ENCODE results near the gene EED.

Gene EED

GRCh38 chr11:86248609-86249008 is 4.1 kb downstream of the EED start:
- DNase-seq = peak; percentile 23
- no peak overlapping the region for H4K5ac ChIP-seq (ENCODE audit: low read length)

GRCh38 chr11:86249307-86250098 is 5.0 kb downstream of the EED start:
- H4K5ac ChIP-seq (ENCODE audit: low read length) = no peak overlapping the region
- H2BK15ac ChIP-seq (replicated peaks; ENCODE audit: low read depth) = no peak overlapping the region
- H3K4me3 ChIP-seq (ENCODE audit: low read length) = no peak overlapping the region
- no CpG with 5 or more reads among the region's 3 CpGs for WGBS (ENCODE audit: extremely low coverage, insufficient coverage, low lambda C conversion rate)
- no peak overlapping the region for H4K8ac ChIP-seq (ENCODE audit: low read depth, low read length)
- no peak overlapping the region for H3K18ac ChIP-seq (ENCODE audit: low read length)
- H3K56ac ChIP-seq (ENCODE audit: low read length) = no peak overlapping the region
- H2BK5ac ChIP-seq (ENCODE audit: low read length) = no peak overlapping the region
- H3K4me1 ChIP-seq (ENCODE audit: control insufficient read depth, low read depth, low read length) = peaks cover 4% of the 10 kb centered on the region
- H3K27me3 ChIP-seq (ENCODE audit: insufficient read depth, low read length, poor library complexity) = no peaks in the 10 kb centered on the region
- peaks cover 39% of the 10 kb centered on the region for H3K79me2 ChIP-seq (ENCODE audit: control insufficient read depth, insufficient read depth, low read length)
- no peak overlapping the region for H3K4ac ChIP-seq (ENCODE audit: low read depth, low read length)
- no peaks in the 10 kb centered on the region for H3K36me3 ChIP-seq (ENCODE audit: control insufficient read depth, insufficient read depth, low read length)
- H3K23ac ChIP-seq (ENCODE audit: low read length) = no peak overlapping the region
- H2AK5ac ChIP-seq (ENCODE audit: low read length) = no peak overlapping the region
- H3K27ac ChIP-seq (ENCODE audit: low read depth, low read length) = no peak overlapping the region
- no peak overlapping the region for H3K4me2 ChIP-seq (ENCODE audit: low read length)
- peak; percentile 70 for DNase-seq
- peak overlapping the region; percentile 45 for H2BK120ac ChIP-seq (ENCODE audit: low read depth, low read length)
- H3K9ac ChIP-seq (ENCODE audit: low read length) = no peak overlapping the region
- peaks cover 6% of the 10 kb centered on the region for H3K79me1 ChIP-seq (ENCODE audit: low read length)

More at GRCh38 chr11:86248609-86249008, 4.1 kb downstream of the EED start:
- H3K79me2 ChIP-seq (ENCODE audit: control insufficient read depth, insufficient read depth, low read length) = peaks cover 39% of the 10 kb centered on the region
- no peak overlapping the region for H4K8ac ChIP-seq (ENCODE audit: low read depth, low read length)
- no peaks in the 10 kb centered on the region for H3K36me3 ChIP-seq (ENCODE audit: control insufficient read depth, insufficient read depth, low read length)
- H2BK5ac ChIP-seq (ENCODE audit: low read length) = no peak overlapping the region
- no peak overlapping the region for H2AK5ac ChIP-seq (ENCODE audit: low read length)
- H3K9ac ChIP-seq (ENCODE audit: low read length) = no peak overlapping the region
- no CpG with 5 or more reads among the region's 4 CpGs for WGBS (ENCODE audit: extremely low coverage, insufficient coverage, low lambda C conversion rate)
- peaks cover 6% of the 10 kb centered on the region for H3K4me1 ChIP-seq (ENCODE audit: control insufficient read depth, low read depth, low read length)
- no peak overlapping the region for H3K4ac ChIP-seq (ENCODE audit: low read depth, low read length)
- H3K27ac ChIP-seq (ENCODE audit: low read depth, low read length) = no peak overlapping the region
- H3K4me3 ChIP-seq (ENCODE audit: low read length) = no peak overlapping the region
- no peaks in the 10 kb centered on the region for H3K27me3 ChIP-seq (ENCODE audit: insufficient read depth, low read length, poor library complexity)
- H2BK15ac ChIP-seq (replicated peaks; ENCODE audit: low read depth) = no peak overlapping the region
- peak overlapping the region; percentile 68 for H3K56ac ChIP-seq (ENCODE audit: low read length)
- H3K4me2 ChIP-seq (ENCODE audit: low read length) = no peak overlapping the region
- H3K18ac ChIP-seq (ENCODE audit: low read length) = no peak overlapping the region
- H3K79me1 ChIP-seq (ENCODE audit: low read length) = peaks cover 6% of the 10 kb centered on the region
- H3K23ac ChIP-seq (ENCODE audit: low read length) = no peak overlapping the region
- no peak overlapping the region for H2BK120ac ChIP-seq (ENCODE audit: low read depth, low read length)

- no peak for DNase-seq
- Histone ChIP-seq H3K23ac (ENCODE audit: low read length) (no peak overlapping the region), H3K56ac (ENCODE audit: low read length) (no peak overlapping the region), H4K5ac (ENCODE audit: low read length) (no peak overlapping the region), H3K4me3 (ENCODE audit: low read length) (no peak overlapping the region), H4K8ac (ENCODE audit: low read depth, low read length) (no peak overlapping the region), H3K18ac (ENCODE audit: low read length) (no peak overlapping the region), H2BK5ac (ENCODE audit: low read length) (no peak overlapping the region), H3K4me1 (ENCODE audit: control insufficient read depth, low read depth, low read length) (peaks cover 4% of the 10 kb centered on the region), H3K79me2 (ENCODE audit: control insufficient read depth, insufficient read depth, low read length) (peaks cover 31% of the 10 kb centered on the region), H2BK15ac (replicated peaks; ENCODE audit: low read depth) (no peak overlapping the region), H3K4ac (ENCODE audit: low read depth, low read length) (no peak overlapping the region), H3K79me1 (ENCODE audit: low read length) (peaks cover 6% of the 10 kb centered on the region), H3K27me3 (ENCODE audit: insufficient read depth, low read length, poor library complexity) (no peaks in the 10 kb centered on the region), H3K4me2 (ENCODE audit: low read length) (no peak overlapping the region), H3K9ac (ENCODE audit: low read length) (no peak overlapping the region), H3K36me3 (ENCODE audit: control insufficient read depth, insufficient read depth, low read length) (no peaks in the 10 kb centered on the region), H3K27ac (ENCODE audit: low read depth, low read length) (no peak overlapping the region), H2BK120ac (ENCODE audit: low read depth, low read length) (no peak overlapping the region), H2AK5ac (ENCODE audit: low read length) (no peak overlapping the region)
- no CpG with 5 or more reads among the region's 2 CpGs for WGBS (ENCODE audit: extremely low coverage, insufficient coverage, low lambda C conversion rate)
These were observed 6.8 kb downstream of the EED start for GRCh38 chr11:86251345-86251744.

- Histone ChIP-seq H3K56ac (ENCODE audit: low read length) (no peak overlapping the region), H3K27me3 (ENCODE audit: insufficient read depth, low read length, poor library complexity) (no peaks in the 10 kb centered on the region), H3K4me3 (ENCODE audit: low read length) (no peak overlapping the region), H3K18ac (ENCODE audit: low read length) (no peak overlapping the region), H2BK5ac (ENCODE audit: low read length) (no peak overlapping the region), H3K79me2 (ENCODE audit: control insufficient read depth, insufficient read depth, low read length) (peaks cover 7% of the 10 kb centered on the region), H4K5ac (ENCODE audit: low read length) (no peak overlapping the region), H2BK120ac (ENCODE audit: low read depth, low read length) (no peak overlapping the region), H3K4ac (ENCODE audit: low read depth, low read length) (no peak overlapping the region), H3K23ac (ENCODE audit: low read length) (no peak overlapping the region), H3K4me2 (ENCODE audit: low read length) (no peak overlapping the region), H4K8ac (ENCODE audit: low read depth, low read length) (no peak overlapping the region), H3K9ac (ENCODE audit: low read length) (no peak overlapping the region), H3K4me1 (ENCODE audit: control insufficient read depth, low read depth, low read length) (no peaks in the 10 kb centered on the region), H2BK15ac (replicated peaks; ENCODE audit: low read depth) (no peak overlapping the region), H2AK5ac (ENCODE audit: low read length) (no peak overlapping the region), H3K36me3 (ENCODE audit: control insufficient read depth, insufficient read depth, low read length) (no peaks in the 10 kb centered on the region), H3K79me1 (ENCODE audit: low read length) (peaks cover 4% of the 10 kb centered on the region), H3K27ac (ENCODE audit: low read depth, low read length) (no peak overlapping the region)
- no peak for DNase-seq
- no CpG with 5 or more reads among the region's 1 CpG for WGBS (ENCODE audit: extremely low coverage, insufficient coverage, low lambda C conversion rate)
These were observed 11.3 kb downstream of the EED start for GRCh38 chr11:86255896-86256295.

GRCh38 chr11:86256608-86257007 is 12.1 kb downstream of the EED start:
- Histone ChIP-seq H3K23ac (ENCODE audit: low read length) (no peak overlapping the region), H3K4me3 (ENCODE audit: low read length) (no peak overlapping the region), H3K79me2 (ENCODE audit: control insufficient read depth, insufficient read depth, low read length) (peaks cover 4% of the 10 kb centered on the region), H3K4me1 (ENCODE audit: control insufficient read depth, low read depth, low read length) (no peaks in the 10 kb centered on the region), H3K4ac (ENCODE audit: low read depth, low read length) (no peak overlapping the region), H3K18ac (ENCODE audit: low read length) (no peak overlapping the region), H3K9ac (ENCODE audit: low read length) (no peak overlapping the region), H3K27me3 (ENCODE audit: insufficient read depth, low read length, poor library complexity) (no peaks in the 10 kb centered on the region), H3K27ac (ENCODE audit: low read depth, low read length) (no peak overlapping the region), H3K36me3 (ENCODE audit: control insufficient read depth, insufficient read depth, low read length) (no peaks in the 10 kb centered on the region), H2AK5ac (ENCODE audit: low read length) (no peak overlapping the region), H4K5ac (ENCODE audit: low read length) (no peak overlapping the region), H4K8ac (ENCODE audit: low read depth, low read length) (no peak overlapping the region), H3K4me2 (ENCODE audit: low read length) (no peak overlapping the region), H2BK120ac (ENCODE audit: low read depth, low read length) (no peak overlapping the region), H3K56ac (ENCODE audit: low read length) (no peak overlapping the region), H2BK5ac (ENCODE audit: low read length) (no peak overlapping the region), H3K79me1 (ENCODE audit: low read length) (peaks cover 5% of the 10 kb centered on the region), H2BK15ac (replicated peaks; ENCODE audit: low read depth) (no peak overlapping the region)
- WGBS (ENCODE audit: extremely low coverage, insufficient coverage, low lambda C conversion rate) = no CpG with 5 or more reads among the region's 6 CpGs
- no peak for DNase-seq

- Histone ChIP-seq H3K23ac (ENCODE audit: low read length) (no peak overlapping the region), H3K27ac (ENCODE audit: low read depth, low read length) (no peak overlapping the region), H3K79me2 (ENCODE audit: control insufficient read depth, insufficient read depth, low read length) (peaks cover 4% of the 10 kb centered on the region), H3K4me1 (ENCODE audit: control insufficient read depth, low read depth, low read length) (no peaks in the 10 kb centered on the region), H3K27me3 (ENCODE audit: insufficient read depth, low read length, poor library complexity) (no peaks in the 10 kb centered on the region), H3K36me3 (ENCODE audit: control insufficient read depth, insufficient read depth, low read length) (no peaks in the 10 kb centered on the region), H4K8ac (ENCODE audit: low read depth, low read length) (no peak overlapping the region), H2BK120ac (ENCODE audit: low read depth, low read length) (no peak overlapping the region), H2BK5ac (ENCODE audit: low read length) (no peak overlapping the region), H3K4me3 (ENCODE audit: low read length) (no peak overlapping the region), H3K18ac (ENCODE audit: low read length) (no peak overlapping the region), H3K79me1 (ENCODE audit: low read length) (peaks cover 5% of the 10 kb centered on the region), H4K5ac (ENCODE audit: low read length) (no peak overlapping the region), H3K56ac (ENCODE audit: low read length) (no peak overlapping the region), H3K9ac (ENCODE audit: low read length) (no peak overlapping the region), H2AK5ac (ENCODE audit: low read length) (no peak overlapping the region), H3K4ac (ENCODE audit: low read depth, low read length) (no peak overlapping the region), H2BK15ac (replicated peaks; ENCODE audit: low read depth) (no peak overlapping the region), H3K4me2 (ENCODE audit: low read length) (no peak overlapping the region)
- no peak for DNase-seq
These were observed 12.9 kb downstream of the EED start for GRCh38 chr11:86257446-86257845.
